Measurements from ENCODE around the gene ERBB2. TPM values are rescaled to one million over a fixed set of nuclear protein-coding genes. Genes with fewer than 3 reads are reported as not detected.
"Not testable (repeated sequence)": the region's sequence is repeated elsewhere in the genome, so short reads cannot be mapped to it uniquely, and the experiment has no call there.

ERBB2 gene
- polyA plus RNA-seq, 10 donors: 77.8 to 147 (median 107) TPM

- no peak for DNase-seq
These were observed 58.3 kb downstream of the ERBB2 start for GRCh38 chr17:39757931-39758873.

- DNase-seq: no peak
These were observed 59.3 kb downstream of the ERBB2 start for GRCh38 chr17:39759204-39759603.

GRCh38 chr17:39761861-39762496 lies 62.1 kb downstream of the ERBB2 start:
- no peak for DNase-seq

GRCh38 chr17:39763051-39763820 lies 63.4 kb downstream of the ERBB2 start:
- peak in 1 of 3 donors; percentile 79 for DNase-seq

GRCh38 chr17:39764171-39764570 lies 64.3 kb downstream of the ERBB2 start:
- DNase-seq: not testable (repeated sequence)

- DNase-seq: no peak
These were observed 65.3 kb downstream of the ERBB2 start for GRCh38 chr17:39765175-39765574.

GRCh38 chr17:39765766-39766165 lies 65.9 kb downstream of the ERBB2 start:
- no peak for DNase-seq

GRCh38 chr17:39767147-39767546 lies 67.3 kb downstream of the ERBB2 start:
- no peak for DNase-seq

- no peak for DNase-seq
These were observed 70.2 kb downstream of the ERBB2 start for GRCh38 chr17:39769974-39770587.

- no peak for DNase-seq
These were observed 72.6 kb downstream of the ERBB2 start for GRCh38 chr17:39772415-39772814.

- DNase-seq: peak in 2 of 3 donors; percentile 25 to 46
These were observed 73.4 kb downstream of the ERBB2 start for GRCh38 chr17:39772987-39773934.

GRCh38 chr17:39774047-39774446 lies 74.2 kb downstream of the ERBB2 start:
- DNase-seq: no peak

- no peak for DNase-seq
These were observed 75.2 kb downstream of the ERBB2 start for GRCh38 chr17:39775031-39775430.

- DNase-seq: no peak
These were observed 76.4 kb downstream of the ERBB2 start for GRCh38 chr17:39776252-39776651.

- no peak for DNase-seq
These were observed 77.9 kb downstream of the ERBB2 start for GRCh38 chr17:39777534-39778365.
